Left lung (tissue), 14 donors: ENCODE measurements around the gene FCRL6. TPM values are rescaled to one million over a fixed set of nuclear protein-coding genes. Genes with fewer than 3 reads are reported as not detected.

Experiments used
- ATAC-seq: fragments of 200-7000 bp; cut with Tn5 transposase; one replicate; pipeline ENCODE4 v1.9.1; 2020; ENCODE audit warnings: moderate library complexity
- DNase-seq, 4 donors: peaks; one replicate each; pipeline ENCODE4 v3.0.0-alpha.2; 2013 to 2020
- H3K27ac ChIP-seq, 2 donors: fragments of 200-600 bp; sonication (generic) in 1 of 2; one replicate each; pipeline versions ENCODE4 v1.5.0 to v1.8.0; 2020 to 2021
- H3K27me3 ChIP-seq, 2 donors: fragments of 200-600 bp; sonication (generic) in 1 of 2; one replicate each; pipeline versions ENCODE4 v1.5.0 to v1.8.0; 2020 to 2021
- H3K36me3 ChIP-seq, 2 donors: fragments of 200-600 bp; sonication (generic) in 1 of 2; one replicate each; pipeline versions ENCODE4 v1.5.0 to v1.8.0; 2020 to 2021
- H3K4me1 ChIP-seq, 2 donors: fragments of 200-600 bp; one replicate each; pipeline ENCODE4 v1.8.0; 2021
- H3K4me3 ChIP-seq, 2 donors: fragments of 200-600 bp; sonication (generic) in 1 of 2; one replicate each; pipeline versions ENCODE4 v1.5.0 to v1.8.0; 2020 to 2021; ENCODE audit warnings: mild to moderate bottlenecking in 1 of 2
- H3K9me3 ChIP-seq, 2 donors: fragments of 200-600 bp; sonication (generic) in 1 of 2; one replicate each; pipeline versions ENCODE4 v1.5.0 to v1.8.0; 2020 to 2021
- CTCF ChIP-seq, 2 donors: fragments of 200-600 bp; sonication (generic) in 1 of 2; IDR thresholded peaks; one replicate each; pipeline versions ENCODE4 v1.5.0 to v1.8.0; 2021; ENCODE audit warnings: antibody characterized with exemption in 2 of 2
- intact Hi-C, 2 donors: fragments of 100-400 bp; cut with DNase I; formaldehyde crosslinking; loops; one replicate each; pipeline versions ENCODE4 v1.11.2 to v1.14.2; 2022
- long read RNA-seq, 12 donors: library from polyadenylated mRNA in 2 of 12; unstranded in 2 of 12; transcript quantifications; one replicate each; pipeline ENCODE4 v2.0.0 and lab custom pipeline, GENCODE V29; 2019 to 2026
- polyA plus RNA-seq, 6 donors: library from polyadenylated mRNA; unstranded; fragments of 120-200 nt; gene quantifications; one replicate each; pipeline ENCODE4 v1.2.1, GENCODE V29; 2013; ENCODE audit not compliant: insufficient read length in 6 of 6
- total RNA-seq, 2 donors: library from RNA; stranded (reverse); fragmentation: NEBNext Ultra II Directional; extraction: Animal tissue kit (Norgen Biotek cat#: 25700); gene quantifications; one replicate each; pipeline ENCODE4 v1.2.1, GENCODE V29; 2021
- donor health status: DM: no; HTN: yes; CAD: no.
- donor health status: DM: no; HTN: no; CAD: no.

The FCRL6 gene, protein sequence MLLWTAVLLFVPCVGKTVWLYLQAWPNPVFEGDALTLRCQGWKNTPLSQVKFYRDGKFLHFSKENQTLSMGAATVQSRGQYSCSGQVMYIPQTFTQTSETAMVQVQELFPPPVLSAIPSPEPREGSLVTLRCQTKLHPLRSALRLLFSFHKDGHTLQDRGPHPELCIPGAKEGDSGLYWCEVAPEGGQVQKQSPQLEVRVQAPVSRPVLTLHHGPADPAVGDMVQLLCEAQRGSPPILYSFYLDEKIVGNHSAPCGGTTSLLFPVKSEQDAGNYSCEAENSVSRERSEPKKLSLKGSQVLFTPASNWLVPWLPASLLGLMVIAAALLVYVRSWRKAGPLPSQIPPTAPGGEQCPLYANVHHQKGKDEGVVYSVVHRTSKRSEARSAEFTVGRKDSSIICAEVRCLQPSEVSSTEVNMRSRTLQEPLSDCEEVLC
- 1 to 10 TPM in 1 of 2 donors, under 1 TPM in 1; 0.73 to 2.2 TPM for total RNA-seq
- under 1 TPM; 0.38 to 0.63 (median 0.44) TPM for polyA plus RNA-seq
- long read RNA-seq, donor 1, result 0 reads
- long read RNA-seq, donor 2, result 0 reads
- long read RNA-seq, donor 3, result 0 reads
- long read RNA-seq, donor 4, partial matches to known transcripts, result 0 of 1 reads
- long read RNA-seq, donor 4, other reads (novel, unspliced or antisense), result 1 of 1 reads
- long read RNA-seq, donor 5, result 0 reads
- long read RNA-seq, donor 6, result 0 reads
- long read RNA-seq, donor 7, result 0 reads
- long read RNA-seq, donor 8, result 0 reads
- long read RNA-seq, donor 9, result 0 reads
- long read RNA-seq, donor 10, result 0 reads
- long read RNA-seq, donor 11, result 0 reads
- long read RNA-seq, donor 12, result 0 reads

DNA sequence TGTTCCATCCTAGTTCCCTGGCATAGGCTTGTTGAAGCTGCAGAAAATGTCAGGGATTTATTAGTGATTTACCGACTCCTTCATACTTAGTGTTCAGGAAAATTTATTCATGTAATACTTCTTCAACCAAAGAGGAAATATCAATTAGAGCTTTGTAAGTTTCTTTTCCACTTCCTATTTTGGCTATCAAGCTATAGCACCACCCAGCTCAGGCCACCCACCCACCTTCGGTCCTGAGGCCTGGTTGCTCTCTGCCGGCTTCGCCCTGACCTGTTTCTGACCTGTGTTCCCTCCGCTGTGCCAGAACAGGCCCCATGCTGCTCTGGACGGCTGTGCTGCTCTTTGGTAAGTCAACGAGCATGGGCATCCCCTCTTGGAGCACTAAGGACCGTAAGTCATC, at the start of gene FCRL6:
Gene FCRL6, plus strand, starts transcription at position 250 of the 400 bp plus-strand sequence. Its CDS starts 65 bp downstream, at position 315.
- ATAC-seq (no peak), DNase-seq (no peak)
- no peak within 1 kb of the TSS for H3K4me3 ChIP-seq
- no peaks in the 10 kb centered on the region for H3K9me3 ChIP-seq
- H3K36me3 ChIP-seq, result no peaks in the 10 kb centered on the region
- no peak for TF ChIP-seq CTCF (IDR thresholded peaks at IDR 0.05)
- intact Hi-C loops, result no loop called here
- no peak within 1 kb of the TSS for H3K27ac ChIP-seq
- no peaks in the 10 kb centered on the region for H3K27me3 ChIP-seq
- peaks cover 0 to 17% of the 10 kb centered on the region in 2 donors for H3K4me1 ChIP-seq

GRCh38 chr1:159753386-159753785, 48.8 kb upstream of the FCRL6 start:
- H3K4me3 ChIP-seq, result no peak overlapping the region
- ATAC-seq (no peak), DNase-seq (no peak)
- TF ChIP-seq CTCF (IDR thresholded peaks at IDR 0.05), result no peak
- peak overlapping the region in 1 of 2 donors; percentile 67 for H3K27ac ChIP-seq
- H3K27me3 ChIP-seq, result no peaks in the 10 kb centered on the region
- H3K4me1 ChIP-seq, result peaks cover 3 to 41% of the 10 kb centered on the region in 2 donors
- no peaks in the 10 kb centered on the region for H3K36me3 ChIP-seq
- H3K9me3 ChIP-seq, result no peaks in the 10 kb centered on the region
- intact Hi-C loops, result no loop called here

DNA sequence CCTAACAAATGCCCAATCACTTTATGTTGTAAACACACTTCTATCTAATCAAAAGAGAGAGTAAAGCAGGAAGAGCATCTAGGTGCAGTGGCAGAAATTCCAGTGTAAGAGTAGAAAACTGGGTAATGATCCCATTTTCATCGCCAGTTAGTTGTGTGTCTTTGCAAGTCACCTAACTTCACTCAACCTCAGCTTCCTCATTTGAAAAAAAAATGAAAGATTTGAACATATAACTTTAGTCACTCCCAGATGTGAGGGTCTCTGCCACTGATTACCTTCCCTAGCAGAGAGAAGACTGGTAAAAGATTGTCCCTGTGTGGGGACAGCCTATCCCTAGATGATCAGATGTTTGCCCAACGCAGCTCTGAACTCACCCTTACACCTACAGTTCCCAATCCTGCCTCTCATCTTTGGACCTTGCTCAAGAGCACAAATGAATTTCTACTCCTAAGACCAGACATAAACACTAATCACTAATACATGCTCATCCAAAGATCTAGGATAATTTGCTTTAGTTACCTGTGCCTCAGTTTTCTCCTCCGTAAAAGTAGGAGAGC, 46.6 kb upstream of the FCRL6 start:
- Histone ChIP-seq H3K9me3 (no peaks in the 10 kb centered on the region), H3K27ac (no peak overlapping the region), H3K4me3 (no peak overlapping the region), H3K36me3 (no peaks in the 10 kb centered on the region), H3K27me3 (no peaks in the 10 kb centered on the region), H3K4me1 (peaks cover 3 to 41% of the 10 kb centered on the region in 2 donors)
- ATAC-seq, result no peak
- intact Hi-C loops, result no loop called here
- no peak for DNase-seq
- TF ChIP-seq CTCF (IDR thresholded peaks at IDR 0.05), result no peak

GRCh38 chr1:159756397-159756796, 45.8 kb upstream of the FCRL6 start:
- no peaks in the 10 kb centered on the region for H3K9me3 ChIP-seq
- H3K27me3 ChIP-seq, result no peaks in the 10 kb centered on the region
- intact Hi-C loops, result no loop called here
- no peak for TF ChIP-seq CTCF (IDR thresholded peaks at IDR 0.05)
- DNase-seq (peak in 1 of 4 donors; percentile 35), ATAC-seq (peak; percentile 57)
- peak overlapping the region in 1 of 2 donors; percentile 16 for H3K27ac ChIP-seq
- H3K4me3 ChIP-seq, result no peak overlapping the region
- peaks cover 3 to 36% of the 10 kb centered on the region in 2 donors for H3K4me1 ChIP-seq
- no peaks in the 10 kb centered on the region for H3K36me3 ChIP-seq

GRCh38 chr1:159763686-159764085, 38.5 kb upstream of the FCRL6 start:
- Histone ChIP-seq H3K9me3 (peaks cover 0 to 6% of the 10 kb centered on the region in 2 donors), H3K4me3 (no peak overlapping the region), H3K27me3 (no peaks in the 10 kb centered on the region), H3K4me1 (no peaks in the 10 kb centered on the region), H3K27ac (no peak overlapping the region), H3K36me3 (no peaks in the 10 kb centered on the region)
- TF ChIP-seq CTCF (IDR thresholded peaks at IDR 0.05), result no peak
- intact Hi-C loops, result no loop called here
- no peak for ATAC-seq
- no peak for DNase-seq
